Fibroblast of lung (primary cell): ENCODE results near the gene GNB3. TPM values are rescaled to one million over a fixed set of nuclear protein-coding genes. Genes with fewer than 3 reads are reported as not detected.
A peak's percentile ranks its signal among the peaks of the same experiment; 100 is the strongest.

Experiments
- DNase-seq, 2 donors: peaks; one replicate each; pipeline versions ENCODE4 v3.0.0 to v3.0.0-alpha.2; 2010; ENCODE audit warnings: low read depth in 2 of 2
- H2AFZ ChIP-seq: 2 replicates; pipeline ENCODE4 v1.5.1; 2012; ENCODE audit warnings: low read length, control low read depth, inconsistent platforms
- H3K27ac ChIP-seq: 2 replicates; pipeline ENCODE4 v1.5.1; 2011; ENCODE audit warnings: low read length, control low read depth; ENCODE audit not compliant: insufficient read depth
- H3K27me3 ChIP-seq: 2 replicates; pipeline ENCODE4 v1.5.1; 2011; ENCODE audit warnings: mild to moderate bottlenecking, low read length; ENCODE audit not compliant: control insufficient read depth, insufficient read depth
- H3K36me3 ChIP-seq: 2 replicates; pipeline ENCODE4 v1.5.1; 2011; ENCODE audit warnings: low read length; ENCODE audit not compliant: control insufficient read depth, insufficient read depth
- H3K4me1 ChIP-seq: 2 replicates; pipeline ENCODE4 v1.5.1; 2011; ENCODE audit warnings: low read length; ENCODE audit not compliant: control insufficient read depth, insufficient read depth; ENCODE audit errors: extremely low read depth
- H3K4me2 ChIP-seq: 2 replicates; pipeline ENCODE4 v1.5.1; 2011; ENCODE audit warnings: low read length, control low read depth; ENCODE audit not compliant: insufficient read depth; ENCODE audit errors: extremely low read depth
- H3K4me3 ChIP-seq, 4 experiments: fragments of 200-600 bp in 1 of 4; sonication (generic) in 1 of 4; replicated peaks in 1 of 4; 2 replicates each; pipeline ENCODE4 v1.5.1; 2011 to 2016; ENCODE audit warnings: low read length in 4 of 4, low read depth in 3 of 4, mild to moderate bottlenecking in 3 of 4, control low read depth in 2 of 4, inconsistent platforms in 1 of 4, mixed read lengths in 1 of 4; ENCODE audit not compliant: insufficient read depth in 1 of 4; ENCODE audit errors: control extremely low read depth in 1 of 4
- H3K79me2 ChIP-seq: 2 replicates; pipeline ENCODE4 v1.5.1; 2012; ENCODE audit warnings: mild to moderate bottlenecking, low read length, inconsistent platforms; ENCODE audit not compliant: control insufficient read depth, insufficient read depth
- H3K9ac ChIP-seq: 2 replicates; pipeline ENCODE4 v1.5.1; 2011; ENCODE audit warnings: mild to moderate bottlenecking, low read length, control low read depth; ENCODE audit not compliant: insufficient read depth
- H3K9me3 ChIP-seq: 2 replicates; pipeline ENCODE4 v1.5.1; 2012; ENCODE audit warnings: low read depth, low read length; ENCODE audit not compliant: control insufficient read depth, insufficient read depth
- H4K20me1 ChIP-seq: 2 replicates; pipeline ENCODE4 v1.5.1; 2011; ENCODE audit warnings: low read length; ENCODE audit not compliant: control insufficient read depth, insufficient read depth; ENCODE audit errors: extremely low read depth
- EZH2 ChIP-seq: IDR thresholded peaks from 2 replicates; pipeline ENCODE4 v1.5.1; 2012; ENCODE audit warnings: low read length, control low read depth, mild to moderate bottlenecking; ENCODE audit errors: missing control alignments
- polyA plus RNA-seq, 2 donors: library from polyadenylated mRNA; depleted of rRNA in 1 of 2; stranded (reverse) in 1 of 2; unstranded in 1 of 2; fragments of >200 nt; gene quantifications; 2 replicates each; pipeline ENCODE4 v1.2.1, GENCODE V29; 2011 to 2012; ENCODE audit warnings: missing spikeins in 1 of 2
- total RNA-seq: library from RNA; depleted of rRNA; stranded (reverse); fragments of >200 nt; gene quantifications from 2 replicates; pipeline ENCODE4 v1.2.1, GENCODE V29; 2014
- TF ChIP-seq, protein P1 (sequence below), 2 donors: IDR thresholded peaks in 1 of 2; conservative IDR thresholded peaks in 1 of 2; 1 replicate in 1 of 2; 2 replicates in 1 of 2; pipeline ENCODE4 v1.5.1; 2011 to 2012; ENCODE audit warnings: low read length in 2 of 2, control low read depth in 1 of 2, inconsistent platforms in 1 of 2, low read depth in 1 of 2, mild to moderate bottlenecking in 1 of 2

GNB3 gene
- total and polyA plus RNA-seq, 2 donors (not counting 1 experiment from before 2014, with no cell fraction given): 1.7 to 2.7 TPM

DNA sequence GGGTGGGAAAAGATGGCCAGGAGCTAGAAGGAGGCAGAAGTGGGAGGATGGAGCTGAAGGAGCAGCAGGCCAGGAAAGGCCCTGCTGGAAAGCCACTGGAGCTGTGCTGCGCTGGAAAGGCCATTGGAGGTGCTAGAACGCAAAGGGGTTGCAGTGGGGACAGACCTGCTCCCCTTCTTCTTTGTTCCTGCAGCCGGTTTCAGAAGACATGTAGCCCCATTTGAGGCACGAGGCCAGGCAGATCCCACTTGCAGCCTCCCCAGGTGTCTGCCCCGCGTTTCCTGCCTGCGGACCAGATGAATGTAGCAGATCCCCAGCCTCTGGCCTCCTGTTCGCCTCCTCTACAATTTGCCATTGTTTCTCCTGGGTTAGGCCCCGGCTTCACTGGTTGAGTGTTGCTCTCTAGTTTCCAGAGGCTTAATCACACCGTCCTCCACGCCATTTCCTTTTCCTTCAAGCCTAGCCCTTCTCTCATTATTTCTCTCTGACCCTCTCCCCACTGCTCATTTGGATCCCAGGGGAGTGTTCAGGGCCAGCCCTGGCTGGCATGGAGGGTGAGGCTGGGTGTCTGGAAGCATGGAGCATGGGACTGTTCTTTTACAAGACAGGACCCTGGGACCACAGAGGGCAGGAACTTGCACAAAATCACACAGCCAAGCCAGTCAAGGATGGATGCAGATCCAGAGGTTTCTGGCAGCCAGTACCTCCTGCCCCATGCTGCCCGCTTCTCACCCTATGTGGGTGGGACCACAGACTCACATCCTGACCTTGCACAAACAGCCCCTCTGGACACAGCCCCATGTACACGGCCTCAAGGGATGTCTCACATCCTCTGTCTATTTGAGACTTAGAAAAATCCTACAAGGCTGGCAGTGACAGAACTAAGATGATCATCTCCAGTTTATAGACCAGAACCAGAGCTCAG, 21.4 kb upstream of the GNB3 start:
- DNase-seq: no peak
- Histone ChIP-seq H3K9me3 (no peaks in the 10 kb centered on the region), H3K27ac (no peak overlapping the region), H3K27me3 (peaks cover 2% of the 10 kb centered on the region), H3K4me3 (no peak overlapping the region), H3K79me2 (no peaks in the 10 kb centered on the region), H3K36me3 (peaks cover 7% of the 10 kb centered on the region), H3K4me1 (peaks cover 10% of the 10 kb centered on the region), H3K9ac (no peak overlapping the region), H4K20me1 (no peaks in the 10 kb centered on the region), H2AFZ (no peak overlapping the region), H3K4me2 (no peak overlapping the region)
- no peak for TF ChIP-seq EZH2
- TF ChIP-seq, protein P1, sequence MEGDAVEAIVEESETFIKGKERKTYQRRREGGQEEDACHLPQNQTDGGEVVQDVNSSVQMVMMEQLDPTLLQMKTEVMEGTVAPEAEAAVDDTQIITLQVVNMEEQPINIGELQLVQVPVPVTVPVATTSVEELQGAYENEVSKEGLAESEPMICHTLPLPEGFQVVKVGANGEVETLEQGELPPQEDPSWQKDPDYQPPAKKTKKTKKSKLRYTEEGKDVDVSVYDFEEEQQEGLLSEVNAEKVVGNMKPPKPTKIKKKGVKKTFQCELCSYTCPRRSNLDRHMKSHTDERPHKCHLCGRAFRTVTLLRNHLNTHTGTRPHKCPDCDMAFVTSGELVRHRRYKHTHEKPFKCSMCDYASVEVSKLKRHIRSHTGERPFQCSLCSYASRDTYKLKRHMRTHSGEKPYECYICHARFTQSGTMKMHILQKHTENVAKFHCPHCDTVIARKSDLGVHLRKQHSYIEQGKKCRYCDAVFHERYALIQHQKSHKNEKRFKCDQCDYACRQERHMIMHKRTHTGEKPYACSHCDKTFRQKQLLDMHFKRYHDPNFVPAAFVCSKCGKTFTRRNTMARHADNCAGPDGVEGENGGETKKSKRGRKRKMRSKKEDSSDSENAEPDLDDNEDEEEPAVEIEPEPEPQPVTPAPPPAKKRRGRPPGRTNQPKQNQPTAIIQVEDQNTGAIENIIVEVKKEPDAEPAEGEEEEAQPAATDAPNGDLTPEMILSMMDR (conservative IDR thresholded peaks at IDR 0.05 in 1 of 2, IDR thresholded peaks at IDR 0.05 in 1 of 2; ENCODE audit: low read depth in 1 of 2, low read length in 2 of 2): no peak

DNA sequence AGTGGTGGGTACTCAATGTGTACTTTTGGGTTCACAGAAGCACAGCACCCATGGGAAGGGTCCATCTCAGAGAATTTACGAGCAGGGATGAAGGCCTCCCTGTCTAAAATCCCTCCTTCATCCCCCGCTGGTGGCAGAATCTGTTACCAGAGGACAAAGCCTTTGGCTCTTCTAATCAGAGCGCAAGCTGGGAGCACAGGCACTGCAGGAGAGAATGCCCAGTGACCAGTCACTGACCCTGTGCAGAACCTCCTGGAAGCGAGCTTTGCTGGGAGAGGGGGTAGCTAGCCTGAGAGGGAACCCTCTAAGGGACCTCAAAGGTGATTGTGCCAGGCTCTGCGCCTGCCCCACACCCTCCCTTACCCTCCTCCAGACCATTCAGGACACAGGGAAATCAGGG, 20.6 kb upstream of the GNB3 start:
- H3K4me1 ChIP-seq: peaks cover 16% of the 10 kb centered on the region
- H3K4me2 ChIP-seq: no peak overlapping the region
- H4K20me1 ChIP-seq: no peaks in the 10 kb centered on the region
- H3K9ac ChIP-seq: no peak overlapping the region
- TF ChIP-seq, protein P1 (conservative IDR thresholded peaks at IDR 0.05 in 1 of 2, IDR thresholded peaks at IDR 0.05 in 1 of 2; ENCODE audit: low read depth in 1 of 2, low read length in 2 of 2): no peak
- no peak for TF ChIP-seq EZH2
- H3K27ac ChIP-seq: no peak overlapping the region
- H3K36me3 ChIP-seq: peaks cover 7% of the 10 kb centered on the region
- no peak for DNase-seq
- no peaks in the 10 kb centered on the region for H3K9me3 ChIP-seq
- H3K79me2 ChIP-seq: no peaks in the 10 kb centered on the region
- H3K4me3 ChIP-seq: no peak overlapping the region
- H2AFZ ChIP-seq: no peak overlapping the region
- H3K27me3 ChIP-seq: peaks cover 2% of the 10 kb centered on the region

DNA sequence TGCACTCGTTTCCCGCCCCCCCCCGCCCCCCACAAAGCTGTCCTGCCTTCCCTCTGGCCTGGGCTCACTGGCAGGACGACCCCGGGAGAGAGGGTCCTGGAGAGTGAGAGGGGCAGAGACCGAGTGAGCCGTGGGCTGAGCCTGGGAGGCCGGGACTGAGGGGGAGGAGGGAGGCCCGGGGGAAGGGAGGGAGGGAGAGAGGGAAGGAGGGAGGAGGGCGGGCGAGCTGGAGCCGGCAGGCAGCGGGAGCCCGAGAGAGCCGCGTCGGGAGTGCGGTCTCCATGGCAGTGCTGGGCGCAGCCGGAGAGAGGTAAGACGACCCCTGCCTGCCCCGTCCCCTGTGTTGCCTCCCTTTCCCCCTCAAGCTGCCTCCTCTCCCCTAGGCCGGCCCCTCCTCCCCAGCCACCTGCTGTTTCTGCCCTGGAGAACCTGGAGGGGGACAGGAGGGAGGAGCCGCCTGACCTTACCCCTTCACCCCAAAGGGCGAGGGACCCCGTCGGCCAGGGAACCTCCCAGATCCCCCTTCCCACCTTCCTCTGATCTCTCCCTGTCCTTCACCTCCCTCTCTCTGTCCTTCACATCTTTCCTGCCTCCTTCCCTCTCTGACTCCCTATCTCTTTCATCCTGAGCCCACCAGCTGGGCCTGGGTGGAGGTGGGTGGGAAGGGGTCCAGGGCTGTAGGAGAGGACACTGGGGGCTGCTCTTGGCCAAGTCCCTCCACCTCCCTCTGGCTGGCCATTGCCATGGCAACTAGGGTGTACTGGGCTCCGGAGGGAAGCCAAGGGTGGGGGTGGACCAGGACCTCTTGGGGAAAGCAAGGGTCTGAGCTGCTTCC, 18.9 kb upstream of the GNB3 start, which contains the start of gene GPR162:
GPR162 (plus strand) TSS at position 231 of the 835 bp plus-strand sequence. CDS start 2,078 bp downstream, outside the sequence.
- DNase-seq: peak; percentile 61 to 65
- H3K27me3 ChIP-seq: peaks cover 2% of the 10 kb centered on the region
- H3K36me3 ChIP-seq: peaks cover 10% of the 10 kb centered on the region
- H3K4me1 ChIP-seq: peaks cover 18% of the 10 kb centered on the region
- no peak for TF ChIP-seq EZH2
- TF ChIP-seq, protein P1 (conservative IDR thresholded peaks at IDR 0.05 in 1 of 2, IDR thresholded peaks at IDR 0.05 in 1 of 2; ENCODE audit: low read depth in 1 of 2, low read length in 2 of 2): no peak
- peak within 1 kb of the TSS; percentile 93 for H3K4me2 ChIP-seq
- H3K79me2 ChIP-seq: no peaks in the 10 kb centered on the region
- H4K20me1 ChIP-seq: no peaks in the 10 kb centered on the region
- H3K27ac ChIP-seq: no peak within 1 kb of the TSS
- H3K4me3 ChIP-seq: peak within 1 kb of the TSS; percentile 36 to 72 (median 55)
- H2AFZ ChIP-seq: no peak within 1 kb of the TSS
- no peaks in the 10 kb centered on the region for H3K9me3 ChIP-seq
- peak within 1 kb of the TSS; percentile 48 for H3K9ac ChIP-seq
